Stomach (tissue), 4 donors: ENCODE data around the gene RREB1.

Source experiments
- CTCF ChIP-seq, 7 experiments: fragments of 450-650 bp in 4 of 7; fragments of 200-600 bp in 3 of 7; sonication (generic) in 3 of 7; IDR thresholded peaks; one replicate each; pipeline ENCODE4 v1.5.1; 2016 to 2019; ENCODE audit warnings: antibody characterized with exemption in 7 of 7, control low read depth in 2 of 7, mild to moderate bottlenecking in 1 of 7
- EP300 ChIP-seq: sonication (generic); formaldehyde crosslinking; IDR thresholded peaks from one replicate; pipeline ENCODE4 v1.6.1; 2017; ENCODE audit warnings: antibody characterized with exemption
- POLR2A ChIP-seq, 4 donors: fragments of 450-650 bp; IDR thresholded peaks; one replicate each; pipeline ENCODE4 v1.6.1; 2016; ENCODE audit warnings: antibody characterized with exemption in 4 of 4, control low read depth in 2 of 4, mild to moderate bottlenecking in 1 of 4, moderate library complexity in 1 of 4
- POLR2AphosphoS5 ChIP-seq, 3 donors: sonication (generic); formaldehyde crosslinking; IDR thresholded peaks; one replicate each; pipeline ENCODE4 v1.6.1; 2016; ENCODE audit warnings: antibody characterized with exemption in 3 of 3

- TF ChIP-seq CTCF (IDR thresholded peaks at IDR 0.05): no peak
- no peak for TF ChIP-seq EP300
- no peak for TF ChIP-seq POLR2A (IDR thresholded peaks at IDR 0.05)
- no peak for TF ChIP-seq POLR2AphosphoS5 (IDR thresholded peaks at IDR 0.05)
These were observed 130.0 kb downstream of the RREB1 start for GRCh38 chr6:7237653-7238188.
